HG03135 (cell line): ENCODE data around the gene ZWILCH.
"Not testable (repeated sequence)": the region's sequence is repeated elsewhere in the genome, so short reads cannot be mapped to it uniquely, and the experiment has no call there.

Experiments
- ATAC-seq: cut with Tn5 transposase; IDR thresholded peaks from one replicate; pipeline ENCODE4 v1.9.1; 2021; ENCODE audit warnings: mild to moderate bottlenecking, moderate library complexity; ENCODE audit not compliant: unreplicated experiment

The ZWILCH gene

DNA sequence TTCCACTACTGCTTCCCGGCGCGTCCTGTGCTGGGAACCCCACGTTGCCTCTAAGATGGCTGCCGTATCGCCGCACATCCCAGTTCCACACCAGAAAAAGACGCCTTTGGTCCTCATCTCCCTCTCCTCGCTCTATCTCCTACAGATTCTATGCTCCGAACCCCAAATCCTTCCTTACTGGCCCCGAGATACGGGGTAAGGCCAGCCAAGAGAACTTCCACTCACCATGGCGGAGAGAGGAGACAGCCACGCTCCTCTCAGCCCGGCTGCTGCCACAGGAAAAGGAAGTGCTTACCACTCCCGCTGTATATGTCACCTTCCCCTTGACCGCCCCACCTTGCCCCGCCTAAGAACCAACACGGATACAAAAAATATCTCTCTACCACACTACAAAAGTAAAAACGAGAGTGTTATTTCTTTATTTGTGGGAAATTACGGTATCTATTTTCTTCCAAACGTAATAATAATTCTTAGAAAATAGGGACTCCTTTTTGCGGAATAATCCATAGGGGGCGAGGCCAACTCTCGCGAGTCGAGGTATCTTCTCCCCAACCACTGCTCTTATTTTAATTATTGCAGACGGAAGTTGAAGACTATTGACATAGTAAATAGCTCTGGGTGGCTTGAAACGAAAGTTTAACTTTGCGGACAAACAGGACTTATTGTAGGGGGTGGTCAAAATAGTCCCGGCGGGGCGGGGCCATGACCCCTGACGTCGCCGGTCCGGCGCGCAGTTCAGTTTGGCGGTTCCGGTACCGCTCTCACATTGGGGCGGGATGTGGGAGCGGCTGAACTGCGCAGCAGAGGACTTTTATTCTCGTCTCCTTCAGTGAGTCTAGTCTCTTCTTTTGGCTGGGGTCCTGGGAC lies at the start of gene ZWILCH, which contains the start of gene RPL4:
Gene ZWILCH (plus strand): TSS at position 764 of the 867 bp plus-strand sequence. CDS start 13 bp downstream, at position 777.
Gene RPL4 (minus strand): TSS at position 293 of the 867 bp plus-strand sequence. CDS start 65 bp downstream, at position 228.
- ATAC-seq, result peak; percentile 76

DNA sequence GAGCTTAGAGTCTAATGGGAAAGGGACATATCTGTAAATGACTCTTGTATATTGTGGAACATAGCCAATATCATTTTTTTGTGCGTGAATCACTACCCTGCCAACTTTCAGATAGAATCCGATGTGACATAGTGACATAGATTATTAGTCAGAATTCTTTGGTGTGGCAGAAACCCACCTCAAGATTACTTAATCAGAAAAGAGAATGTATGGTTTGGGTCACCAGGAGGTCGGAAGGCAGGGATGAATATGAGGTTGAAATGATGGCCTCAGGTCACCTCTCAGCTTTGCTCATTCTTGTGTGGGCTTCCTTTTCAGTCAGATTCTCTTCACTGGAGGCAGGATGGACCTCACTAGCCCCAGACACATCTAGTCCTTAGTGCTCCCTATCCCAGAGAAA lies 48.9 kb upstream of the ZWILCH start:
- ATAC-seq, result no peak

DNA sequence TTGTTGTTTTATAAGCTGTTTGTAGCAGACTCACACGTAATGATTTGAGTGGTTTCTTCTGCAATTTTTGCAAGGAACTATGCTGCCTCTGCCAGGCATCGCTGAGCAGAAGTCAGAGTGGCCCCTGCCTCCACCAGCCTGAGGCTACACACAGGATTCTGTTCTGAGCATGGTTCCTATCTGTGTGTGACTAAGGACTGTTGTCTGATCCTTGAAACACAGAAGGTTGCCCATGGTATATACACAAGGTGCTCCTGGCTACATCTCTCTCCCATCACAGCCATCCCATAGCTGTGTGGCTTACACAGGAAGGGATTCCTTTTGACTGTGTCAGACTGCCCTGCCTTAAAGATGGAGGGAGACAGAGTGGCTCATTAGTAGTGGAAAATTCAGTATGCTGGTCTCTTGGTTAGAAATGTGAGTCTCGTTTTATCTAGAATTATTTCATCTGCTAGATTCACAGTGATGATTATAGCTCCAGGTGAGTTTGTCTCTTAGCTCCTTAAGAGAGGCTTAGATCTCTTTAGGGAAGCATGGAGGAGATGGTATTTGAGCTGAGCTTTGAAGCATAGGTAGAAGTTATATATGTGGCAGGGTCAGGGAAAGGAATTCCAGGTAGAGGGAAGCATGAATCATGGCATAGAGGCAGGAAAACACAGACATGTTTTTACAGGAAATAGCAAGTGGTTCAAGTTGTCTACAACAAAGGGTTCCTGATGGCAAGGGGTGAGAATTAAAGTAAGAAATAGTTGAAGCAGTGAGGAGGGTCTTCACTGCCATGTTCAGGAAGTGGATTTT lies 45.1 kb upstream of the ZWILCH start:
- ATAC-seq, result no peak

GRCh38 chr15:66461294-66461693 lies 43.8 kb upstream of the ZWILCH start:
- ATAC-seq, result not testable (repeated sequence)

- ATAC-seq, result no peak
Measured at GRCh38 chr15:66461917-66462316, 43.2 kb upstream of the ZWILCH start.

GRCh38 chr15:66462627-66463026 lies 42.5 kb upstream of the ZWILCH start:
- no peak for ATAC-seq

GRCh38 chr15:66465294-66465693 lies 39.8 kb upstream of the ZWILCH start:
- not testable (repeated sequence) for ATAC-seq

- ATAC-seq, result not testable (repeated sequence)
Measured at GRCh38 chr15:66467162-66468040, 37.7 kb upstream of the ZWILCH start.

DNA sequence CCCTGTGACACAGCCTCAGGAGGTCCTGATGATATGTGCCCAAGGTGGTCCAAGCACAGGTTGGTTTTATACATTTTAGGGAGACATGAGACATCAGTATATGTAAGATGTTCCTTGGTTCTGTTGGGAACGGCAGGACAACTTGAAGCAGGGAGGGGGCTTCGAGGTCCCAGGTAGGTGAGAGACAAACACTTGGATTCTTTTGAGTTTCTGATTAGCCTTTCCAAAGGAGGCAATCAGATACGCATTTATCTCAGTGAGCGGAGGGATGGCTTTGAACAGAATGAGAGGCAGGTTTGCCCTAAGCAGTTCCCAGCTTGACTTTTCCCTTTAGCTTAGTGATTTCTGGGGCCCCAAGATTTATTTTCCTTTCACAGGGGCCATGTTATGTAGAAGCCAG lies 34.3 kb upstream of the ZWILCH start:
- not testable (repeated sequence) for ATAC-seq

DNA sequence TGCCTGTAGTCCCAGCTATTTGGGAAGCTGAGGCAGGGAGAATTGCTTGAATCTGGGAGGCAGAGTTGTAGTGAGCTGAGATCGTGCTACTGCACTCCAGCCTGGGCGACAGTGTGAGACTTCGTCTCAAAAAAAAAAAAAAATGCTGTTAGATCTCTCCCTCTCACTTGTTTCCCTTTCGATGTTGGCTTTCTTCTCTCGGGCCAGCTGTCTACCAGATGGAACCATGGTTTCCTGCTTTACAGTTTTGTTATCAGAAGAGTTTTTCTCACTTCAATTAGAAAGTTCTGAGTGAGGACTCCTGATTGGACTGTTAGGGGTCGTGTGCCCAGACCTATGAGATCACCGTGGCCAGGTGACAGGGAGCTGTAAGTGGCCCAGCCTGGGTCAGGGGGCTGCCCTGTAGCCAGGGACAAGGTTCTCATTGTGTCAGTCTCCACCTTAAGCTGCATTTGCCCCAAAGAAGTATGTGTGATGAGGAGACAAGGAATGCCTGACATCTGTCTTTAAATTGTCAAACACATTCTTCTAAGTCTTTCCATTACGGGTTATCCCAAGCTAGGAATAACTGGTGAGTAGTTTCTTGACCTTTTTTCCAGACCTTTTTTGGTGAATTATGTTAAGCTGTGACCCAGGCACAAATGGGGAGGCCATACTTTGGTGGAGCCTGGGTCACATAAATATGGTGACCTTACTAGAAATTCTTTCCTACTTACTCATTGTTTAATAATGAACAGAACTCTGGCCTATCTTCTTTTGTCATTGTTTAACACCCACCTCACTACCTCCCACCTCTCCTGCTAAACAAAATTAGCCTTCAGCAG lies 32.7 kb upstream of the ZWILCH start:
- ATAC-seq, result peak; percentile 80

- ATAC-seq, result no peak
Measured at GRCh38 chr15:66474135-66474534, 31.0 kb upstream of the ZWILCH start.

DNA sequence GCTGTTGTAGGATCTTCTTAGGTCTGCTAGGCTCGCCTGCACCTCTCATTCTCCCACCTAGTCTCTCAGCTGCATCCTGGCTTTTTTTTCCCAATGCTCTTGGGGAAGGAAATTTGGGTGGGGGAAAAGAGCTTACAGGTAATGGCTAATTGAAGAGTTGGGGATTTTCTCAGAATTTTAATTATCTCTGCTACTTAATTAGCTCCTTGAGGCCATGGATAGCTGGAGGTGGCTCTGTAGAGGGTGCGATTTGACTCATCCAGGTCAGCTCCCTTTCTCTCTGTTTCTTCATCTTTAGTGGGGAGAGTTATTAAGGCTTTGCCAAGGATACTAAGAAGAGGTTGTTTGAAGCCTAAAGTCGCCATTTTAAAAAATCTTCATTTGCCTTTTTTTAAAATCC lies 30.2 kb upstream of the ZWILCH start:
- ATAC-seq, result no peak

GRCh38 chr15:66476535-66476934 lies 28.6 kb upstream of the ZWILCH start:
- no peak for ATAC-seq

DNA sequence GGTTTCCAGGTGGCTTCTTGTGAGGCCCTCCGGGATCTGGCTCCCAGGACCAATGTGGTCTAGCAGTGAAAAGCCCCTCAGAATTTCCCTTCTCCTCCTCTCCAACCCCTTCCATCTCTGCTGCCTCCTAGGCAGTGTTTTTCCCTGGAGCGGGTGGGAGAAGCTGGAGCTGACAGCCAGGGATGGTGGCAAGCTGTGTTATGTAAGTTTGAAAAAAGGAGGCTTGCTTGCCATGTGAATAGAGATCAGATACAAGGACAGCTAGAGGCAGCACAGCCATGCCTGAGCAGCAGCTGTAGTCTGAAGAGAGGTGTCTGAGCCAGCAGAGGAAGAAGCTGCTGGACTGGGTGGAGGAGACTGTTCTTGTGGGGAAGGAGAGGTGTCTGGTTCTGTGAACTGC lies 28.1 kb upstream of the ZWILCH start:
- no peak for ATAC-seq

- ATAC-seq, result no peak
Measured at GRCh38 chr15:66480267-66480666, 24.9 kb upstream of the ZWILCH start.

DNA sequence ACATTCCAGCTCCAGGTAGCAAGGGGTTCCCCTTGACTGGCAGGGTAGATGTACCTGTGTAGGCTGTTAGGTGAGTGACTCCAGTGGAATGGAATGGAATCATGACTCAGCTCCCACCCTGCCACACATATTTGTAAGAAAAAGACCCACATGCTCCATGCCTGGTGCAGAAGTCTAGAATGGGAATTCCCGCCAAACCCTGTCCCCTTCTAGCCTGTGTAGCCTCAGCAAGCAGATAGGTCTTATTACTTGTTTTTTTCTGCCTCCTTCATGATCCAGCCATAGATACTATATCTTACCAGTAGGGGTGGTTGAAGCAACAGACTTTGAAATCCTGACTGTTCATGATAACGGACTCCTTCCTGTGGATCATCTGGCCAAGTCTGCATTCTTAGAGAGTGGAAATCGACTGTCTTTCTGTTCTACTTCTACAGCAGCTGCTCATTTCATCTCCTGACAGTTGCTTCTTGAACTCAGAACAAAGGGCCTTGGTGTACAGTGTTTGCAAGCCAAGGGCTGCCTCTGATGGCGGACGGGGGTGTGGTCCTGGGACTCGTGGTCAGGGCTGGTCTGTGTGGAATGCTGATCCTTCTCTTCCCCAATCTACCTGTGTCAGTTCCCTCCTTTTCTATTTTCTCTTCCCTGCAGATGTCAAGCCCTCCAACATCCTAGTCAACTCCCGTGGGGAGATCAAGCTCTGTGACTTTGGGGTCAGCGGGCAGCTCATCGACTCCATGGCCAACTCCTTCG lies 23.8 kb upstream of the ZWILCH start:
- ATAC-seq, result no peak

DNA sequence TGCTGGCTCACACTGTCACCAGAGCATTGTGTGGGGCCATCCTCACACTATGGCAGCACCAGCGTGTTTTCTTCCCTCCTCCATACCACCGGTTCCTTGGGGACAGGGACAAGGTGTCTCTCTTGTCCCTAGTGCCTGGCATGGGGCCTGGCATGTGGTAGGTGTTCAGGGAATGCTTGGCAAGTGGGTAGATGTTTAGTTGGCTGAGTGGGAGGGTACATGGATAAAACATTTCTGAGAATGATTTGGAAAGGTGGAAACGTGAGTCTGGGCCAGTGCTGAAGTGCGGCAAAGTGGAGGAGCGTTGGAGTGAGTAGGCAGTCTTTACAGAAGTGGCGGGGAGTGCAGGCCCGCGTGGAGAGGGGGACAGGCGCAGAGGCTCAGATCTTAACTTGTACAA lies 22.6 kb upstream of the ZWILCH start:
- no peak for ATAC-seq

- no peak for ATAC-seq
Measured at GRCh38 chr15:66483131-66483566, 22.0 kb upstream of the ZWILCH start.

DNA sequence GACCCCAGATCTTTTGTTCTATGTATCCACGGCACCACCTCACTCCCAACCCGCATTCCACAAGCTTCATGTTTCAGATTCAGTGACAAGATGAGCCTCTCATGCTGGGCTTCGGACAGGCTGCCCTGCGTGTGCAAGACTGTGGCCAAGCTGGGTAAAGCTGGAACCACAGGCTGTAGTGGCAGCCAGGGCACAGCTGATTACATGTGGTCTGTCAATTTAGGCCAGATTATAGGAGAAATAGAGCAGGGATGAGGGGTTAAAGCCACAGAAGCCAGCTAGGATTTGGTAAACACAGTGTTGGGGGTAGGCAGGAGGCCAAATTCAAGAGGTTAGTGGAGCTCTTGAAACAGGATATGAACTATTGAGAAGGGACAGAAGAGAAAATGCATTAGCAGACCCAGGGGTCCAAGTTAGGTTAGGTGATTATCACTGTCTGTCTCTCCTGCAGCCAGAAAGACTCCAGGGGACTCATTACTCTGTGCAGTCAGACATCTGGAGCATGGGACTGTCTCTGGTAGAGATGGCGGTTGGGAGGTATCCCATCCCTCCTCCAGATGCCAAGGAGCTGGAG lies 20.5 kb upstream of the ZWILCH start:
- ATAC-seq, result no peak
